Dermis microvascular lymphatic vessel endothelial cell (primary cell): ENCODE measurements around the gene ADSS1. TPM values are rescaled to one million over a fixed set of nuclear protein-coding genes. Genes with fewer than 3 reads are reported as not detected.

Experiments
- DNase-seq, 2 donors: peaks; one replicate each; pipeline versions ENCODE4 v3.0.0 to v3.0.0-alpha.2; 2010; ENCODE audit warnings: low read depth in 2 of 2
- total RNA-seq: library from RNA; depleted of rRNA; stranded (reverse); fragments of >200 nt; gene quantifications from 2 replicates; pipeline ENCODE4 v1.2.1, GENCODE V29; 2014

The ADSS1 gene
- total RNA-seq, 1 donor from 2014 or later: 0.77 TPM

- DNase-seq: no peak
Observed at GRCh38 chr14:104767634-104767918, 43.5 kb downstream of the ADSS1 start.

GRCh38 chr14:104768437-104769323 lies 44.7 kb downstream of the ADSS1 start:
- DNase-seq: peak; percentile 55 to 81

- DNase-seq: no peak
Observed at GRCh38 chr14:104769324-104770071, 45.5 kb downstream of the ADSS1 start.

- no peak for DNase-seq
Observed at GRCh38 chr14:104770072-104770579, 46.1 kb downstream of the ADSS1 start.

- DNase-seq: no peak
Observed at GRCh38 chr14:104770851-104771272, 46.8 kb downstream of the ADSS1 start.

- no peak for DNase-seq
Observed at GRCh38 chr14:104771374-104771773, 47.3 kb downstream of the ADSS1 start.

GRCh38 chr14:104771918-104772706 lies 48.1 kb downstream of the ADSS1 start:
- DNase-seq: no peak

GRCh38 chr14:104772707-104773504 lies 48.9 kb downstream of the ADSS1 start:
- no peak for DNase-seq

GRCh38 chr14:104773505-104774452 lies 49.8 kb downstream of the ADSS1 start:
- no peak for DNase-seq

- DNase-seq: no peak
Observed at GRCh38 chr14:104774453-104775072, 50.5 kb downstream of the ADSS1 start.

- no peak for DNase-seq
Observed at GRCh38 chr14:104775073-104775489, 51.1 kb downstream of the ADSS1 start.

- DNase-seq: no peak
Observed at GRCh38 chr14:104776481-104776880, 52.5 kb downstream of the ADSS1 start.

GRCh38 chr14:104776961-104777807 lies 53.2 kb downstream of the ADSS1 start:
- no peak for DNase-seq

GRCh38 chr14:104777808-104778249 lies 53.8 kb downstream of the ADSS1 start:
- no peak for DNase-seq

- DNase-seq: no peak
Observed at GRCh38 chr14:104778694-104779331, 54.8 kb downstream of the ADSS1 start.

GRCh38 chr14:104779776-104780512 lies 55.9 kb downstream of the ADSS1 start:
- no peak for DNase-seq

- no peak for DNase-seq
Observed at GRCh38 chr14:104780513-104781030, 56.5 kb downstream of the ADSS1 start.
